Panc1 (cell line): Measurements from ENCODE around the gene GRM4. TPM values are rescaled to one million over a fixed set of nuclear protein-coding genes. Genes with fewer than 3 reads are reported as not detected.
A peak's percentile ranks its signal among the peaks of the same experiment; 100 is the strongest.

ENCODE experiments used
- ATAC-seq: fragments of 200-7000 bp; cut with Tn5 transposase; 2 replicates; pipeline ENCODE4 v1.9.1; 2020; ENCODE audit warnings: mild to moderate bottlenecking, moderate library complexity
- BruUV-seq: library from RNA; stranded (reverse); fragments of 400-500 nt; replicated peaks from 2 replicates; lab custom pipeline; 2021; lab: Mats Ljungman, UMichigan
- CTCF ChIA-PET: fragments of 300-600 bp; sonication (Branson Sonifier 250); formaldehyde crosslinking; loops from one replicate; lab custom pipeline; 2022; ENCODE audit warnings: antibody characterized with exemption; lab: Charles Lee
- POLR2A ChIA-PET: fragments of 300-600 bp; sonication (Branson Sonifier 250); formaldehyde crosslinking; loops from one replicate; lab custom pipeline; 2022; ENCODE audit warnings: antibody characterized with exemption; lab: Charles Lee
- DNase-seq: peaks from one replicate; pipeline ENCODE4 v3.0.0-alpha.2; 2010; ENCODE audit warnings: low read depth, low spot score
- H3K27ac ChIP-seq: 2 replicates; pipeline ENCODE4 v1.5.1; 2011; ENCODE audit warnings: mild to moderate bottlenecking, low read length, inconsistent platforms
- H3K27me3 ChIP-seq: fragments of 200-500 bp; sonication (Bioruptor generic); 2 replicates; pipeline ENCODE4 v1.6.0; 2014; ENCODE audit warnings: low read length, inconsistent platforms; ENCODE audit not compliant: control insufficient read depth, insufficient read depth
- H3K36me3 ChIP-seq: fragments of 200-500 bp; sonication (Bioruptor generic); 2 replicates; pipeline ENCODE4 v1.5.1; 2014; ENCODE audit warnings: inconsistent platforms, mild to moderate bottlenecking, low read length, moderate library complexity; ENCODE audit not compliant: control insufficient read depth, insufficient read depth
- H3K4me1 ChIP-seq: 2 replicates; pipeline ENCODE4 v1.5.1; 2011; ENCODE audit warnings: inconsistent platforms, mild to moderate bottlenecking, low read length, moderate library complexity; ENCODE audit not compliant: control insufficient read depth, insufficient read depth
- H3K4me3 ChIP-seq, 2 experiments: 2 replicates each; pipeline ENCODE4 v1.5.1; 2011 to 2012; ENCODE audit warnings: low read depth in 2 of 2, low read length in 2 of 2, mild to moderate bottlenecking in 2 of 2, inconsistent platforms in 1 of 2, moderate library complexity in 1 of 2
- H3K9me3 ChIP-seq: fragments of 200-500 bp; sonication (Bioruptor generic); 2 replicates; pipeline ENCODE4 v1.5.1; 2014; ENCODE audit warnings: low read depth, mild to moderate bottlenecking, inconsistent platforms, low read length, moderate library complexity; ENCODE audit not compliant: control insufficient read depth, insufficient read depth
- POLR2AphosphoS5 ChIP-seq: IDR thresholded peaks from 2 replicates; pipeline ENCODE4 v1.6.1; 2012; ENCODE audit warnings: mild to moderate bottlenecking, low read depth, low read length, moderate library complexity
- SIN3A ChIP-seq: IDR thresholded peaks from 2 replicates; pipeline ENCODE4 v1.6.1; 2012; ENCODE audit warnings: low read depth, mild to moderate bottlenecking, low read length, moderate library complexity, borderline replicate concordance; ENCODE audit not compliant: insufficient read depth
- TCF7L2 ChIP-seq: IDR thresholded peaks from 2 replicates; pipeline ENCODE4 v1.6.1; 2011; ENCODE audit warnings: mild to moderate bottlenecking, low read depth, low read length, inconsistent platforms
- in situ Hi-C: cut with HindIII; loops from 2 replicates; pipeline ENCODE4 v1.10.0; 2016; ENCODE audit warnings: low sequenced_read_pairs, low pct_unique_long_range_greater_than_20kb
- intact Hi-C: fragments of 100-400 bp; cut with micrococcal nuclease; formaldehyde crosslinking; loops from one replicate; pipeline ENCODE4 v1.10.0; 2022; ENCODE audit not compliant: unreplicated experiment
- total RNA-seq: library from RNA; stranded (reverse); gene quantifications from one replicate; pipeline ENCODE4 v1.2.1, GENCODE V29; 2021; ENCODE audit not compliant: unreplicated experiment
- TF ChIP-seq, protein P1 (sequence below), 2 experiments: IDR thresholded peaks; 2 replicates each; pipeline ENCODE4 v1.6.1; 2011 to 2012; ENCODE audit warnings: low read depth in 2 of 2, control low read depth in 1 of 2, low read length in 1 of 2, mild to moderate bottlenecking in 1 of 2, moderate library complexity in 1 of 2; ENCODE audit not compliant: insufficient read depth in 1 of 2
- TF ChIP-seq, protein P2 (sequence below): fragments of 450-650 bp; IDR thresholded peaks from 2 replicates; pipeline ENCODE4 v1.5.1; 2017; ENCODE audit warnings: mild to moderate bottlenecking

Gene GRM4
- total RNA-seq, 1 experiment from 2014 or later = 1.3 TPM

DNA sequence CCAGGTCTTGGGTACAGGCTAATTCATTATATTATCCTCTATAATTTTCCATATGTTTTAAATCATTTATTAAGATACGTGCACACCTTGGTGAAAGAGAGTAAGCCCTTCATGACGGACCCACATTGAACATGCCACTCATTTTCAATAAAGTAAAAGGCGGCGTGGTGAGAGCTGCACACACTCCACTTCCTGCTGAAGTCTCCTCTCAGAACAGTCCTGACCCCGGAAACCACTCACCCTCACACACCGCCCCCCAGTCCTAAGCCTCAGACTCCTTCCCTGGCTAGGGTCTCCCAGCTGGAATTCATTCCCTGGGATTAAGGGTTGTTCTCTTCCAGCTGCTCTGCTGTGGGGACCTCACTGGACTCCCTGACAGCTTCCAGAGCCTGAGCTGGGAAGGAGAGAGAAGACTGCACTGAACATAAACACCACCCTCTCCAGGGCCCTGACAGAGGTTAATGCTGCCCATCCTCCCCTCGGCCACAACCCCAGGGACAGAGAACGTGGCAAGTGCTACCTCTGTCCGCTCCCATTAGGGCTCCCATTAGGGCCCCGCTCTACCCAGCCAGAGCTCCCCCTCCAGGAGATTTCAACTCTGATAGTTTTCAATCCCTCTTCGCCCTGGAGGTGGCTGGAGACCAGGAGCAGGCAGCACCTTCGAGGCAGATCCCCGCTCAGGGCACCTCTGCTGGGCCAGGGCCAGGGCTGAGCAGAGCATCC, 24.8 kb downstream of the GRM4 start:
- intact Hi-C loops = no loop called here
- no peak for DNase-seq
- Histone ChIP-seq H3K9me3 (no peaks in the 10 kb centered on the region), H3K4me1 (no peaks in the 10 kb centered on the region), H3K27ac (no peak overlapping the region), H3K27me3 (no peaks in the 10 kb centered on the region), H3K4me3 (no peak overlapping the region), H3K36me3 (no peaks in the 10 kb centered on the region)
- CTCF ChIA-PET = no interaction called here
- no TSS peak for BruUV-seq
- TF ChIP-seq POLR2AphosphoS5 (no peak), SIN3A (no peak), TCF7L2 (no peak)
- TF ChIP-seq, protein P1, sequence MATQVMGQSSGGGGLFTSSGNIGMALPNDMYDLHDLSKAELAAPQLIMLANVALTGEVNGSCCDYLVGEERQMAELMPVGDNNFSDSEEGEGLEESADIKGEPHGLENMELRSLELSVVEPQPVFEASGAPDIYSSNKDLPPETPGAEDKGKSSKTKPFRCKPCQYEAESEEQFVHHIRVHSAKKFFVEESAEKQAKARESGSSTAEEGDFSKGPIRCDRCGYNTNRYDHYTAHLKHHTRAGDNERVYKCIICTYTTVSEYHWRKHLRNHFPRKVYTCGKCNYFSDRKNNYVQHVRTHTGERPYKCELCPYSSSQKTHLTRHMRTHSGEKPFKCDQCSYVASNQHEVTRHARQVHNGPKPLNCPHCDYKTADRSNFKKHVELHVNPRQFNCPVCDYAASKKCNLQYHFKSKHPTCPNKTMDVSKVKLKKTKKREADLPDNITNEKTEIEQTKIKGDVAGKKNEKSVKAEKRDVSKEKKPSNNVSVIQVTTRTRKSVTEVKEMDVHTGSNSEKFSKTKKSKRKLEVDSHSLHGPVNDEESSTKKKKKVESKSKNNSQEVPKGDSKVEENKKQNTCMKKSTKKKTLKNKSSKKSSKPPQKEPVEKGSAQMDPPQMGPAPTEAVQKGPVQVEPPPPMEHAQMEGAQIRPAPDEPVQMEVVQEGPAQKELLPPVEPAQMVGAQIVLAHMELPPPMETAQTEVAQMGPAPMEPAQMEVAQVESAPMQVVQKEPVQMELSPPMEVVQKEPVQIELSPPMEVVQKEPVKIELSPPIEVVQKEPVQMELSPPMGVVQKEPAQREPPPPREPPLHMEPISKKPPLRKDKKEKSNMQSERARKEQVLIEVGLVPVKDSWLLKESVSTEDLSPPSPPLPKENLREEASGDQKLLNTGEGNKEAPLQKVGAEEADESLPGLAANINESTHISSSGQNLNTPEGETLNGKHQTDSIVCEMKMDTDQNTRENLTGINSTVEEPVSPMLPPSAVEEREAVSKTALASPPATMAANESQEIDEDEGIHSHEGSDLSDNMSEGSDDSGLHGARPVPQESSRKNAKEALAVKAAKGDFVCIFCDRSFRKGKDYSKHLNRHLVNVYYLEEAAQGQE (IDR thresholded peaks at IDR 0.05; ENCODE audit: insufficient read depth in 1 of 2, low read depth in 2 of 2, low read length in 1 of 2) = no peak
- TF ChIP-seq, protein P2, sequence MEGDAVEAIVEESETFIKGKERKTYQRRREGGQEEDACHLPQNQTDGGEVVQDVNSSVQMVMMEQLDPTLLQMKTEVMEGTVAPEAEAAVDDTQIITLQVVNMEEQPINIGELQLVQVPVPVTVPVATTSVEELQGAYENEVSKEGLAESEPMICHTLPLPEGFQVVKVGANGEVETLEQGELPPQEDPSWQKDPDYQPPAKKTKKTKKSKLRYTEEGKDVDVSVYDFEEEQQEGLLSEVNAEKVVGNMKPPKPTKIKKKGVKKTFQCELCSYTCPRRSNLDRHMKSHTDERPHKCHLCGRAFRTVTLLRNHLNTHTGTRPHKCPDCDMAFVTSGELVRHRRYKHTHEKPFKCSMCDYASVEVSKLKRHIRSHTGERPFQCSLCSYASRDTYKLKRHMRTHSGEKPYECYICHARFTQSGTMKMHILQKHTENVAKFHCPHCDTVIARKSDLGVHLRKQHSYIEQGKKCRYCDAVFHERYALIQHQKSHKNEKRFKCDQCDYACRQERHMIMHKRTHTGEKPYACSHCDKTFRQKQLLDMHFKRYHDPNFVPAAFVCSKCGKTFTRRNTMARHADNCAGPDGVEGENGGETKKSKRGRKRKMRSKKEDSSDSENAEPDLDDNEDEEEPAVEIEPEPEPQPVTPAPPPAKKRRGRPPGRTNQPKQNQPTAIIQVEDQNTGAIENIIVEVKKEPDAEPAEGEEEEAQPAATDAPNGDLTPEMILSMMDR = no peak
- POLR2A ChIA-PET = no interaction called here
- in situ Hi-C loops = no loop called here
- ATAC-seq = peak; percentile 36; the same call in 1 of the 2 replicates

DNA sequence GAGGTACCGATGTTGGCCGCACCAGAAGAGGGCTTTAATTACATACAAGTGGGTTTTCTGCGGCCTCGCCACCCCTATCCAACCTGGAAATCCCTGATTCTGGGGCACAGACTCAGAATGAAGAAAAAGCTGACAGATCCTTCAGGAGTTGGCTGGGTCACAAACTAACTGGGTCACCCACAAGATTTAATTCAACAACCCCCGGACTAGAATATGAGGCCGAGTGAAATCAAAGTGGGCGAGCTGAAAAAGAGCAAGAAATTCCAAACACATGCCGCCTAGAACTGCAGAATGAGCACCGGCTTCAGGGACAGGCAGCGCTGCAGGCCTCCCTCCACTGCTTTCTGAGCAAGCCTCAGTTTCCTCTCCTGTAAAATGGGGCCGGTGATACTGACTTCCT, 30.0 kb downstream of the GRM4 start:
- no peak for TF ChIP-seq TCF7L2
- TF ChIP-seq, protein P1 (IDR thresholded peaks at IDR 0.05; ENCODE audit: insufficient read depth in 1 of 2, low read depth in 2 of 2, low read length in 1 of 2) = no peak
- TF ChIP-seq POLR2AphosphoS5 = no peak
- TF ChIP-seq, protein P2 = no peak
- no peak for TF ChIP-seq SIN3A
- Histone ChIP-seq H3K9me3 (no peaks in the 10 kb centered on the region), H3K4me3 (no peak overlapping the region), H3K27me3 (peaks cover 3% of the 10 kb centered on the region), H3K4me1 (no peaks in the 10 kb centered on the region), H3K36me3 (no peaks in the 10 kb centered on the region), H3K27ac (no peak overlapping the region)
- no TSS peak for BruUV-seq
- ChIA-PET CTCF (no interaction called here), POLR2A (no interaction called here)
- DNase-seq (no peak), ATAC-seq (no peak)
- intact Hi-C loops = no loop called here
- in situ Hi-C loops = no loop called here
